Stimulated activated CD8-positive, alpha-beta memory T cell treated with anti-CD3 and anti-CD28 coated beads, Interleukin-4, amount 100 ng/mL, for 24 hours (primary cell): Measurements from ENCODE around the gene PARD6A.

ENCODE experiments used
- DNase-seq: peaks from one replicate; pipeline ENCODE4 v3.0.0-alpha.2; 2020; ENCODE audit warnings: low read depth

Gene PARD6A

DNA sequence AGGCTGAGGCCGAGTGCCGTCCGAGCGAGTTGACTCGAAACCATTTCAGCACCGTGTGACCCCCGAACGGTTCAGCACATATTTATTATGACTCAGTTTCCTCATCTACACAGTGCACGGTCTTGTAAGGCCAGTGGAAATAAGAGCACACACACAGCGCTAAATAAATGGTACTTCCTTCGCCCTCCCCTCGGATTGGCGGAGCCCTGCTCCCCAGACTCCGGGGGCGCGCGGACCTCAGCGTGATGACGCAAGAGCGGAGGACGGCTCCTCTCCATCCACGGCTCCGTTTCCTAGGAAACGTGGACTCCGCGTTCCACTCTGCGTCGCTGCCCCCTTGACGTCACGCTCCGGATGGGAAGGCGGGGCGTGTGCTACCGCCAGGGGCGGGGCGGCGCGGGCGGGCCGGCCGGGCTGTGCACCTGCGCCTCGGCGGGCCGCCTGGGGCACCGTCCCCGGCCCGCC, at the start of gene PARD6A:
Gene PARD6A (plus strand): TSS at position 397 of the 465 bp plus-strand sequence. CDS start 79 bp downstream, outside the sequence.
- peak; percentile 91 for DNase-seq

GRCh38 chr16:67613808-67614207, 47.0 kb upstream of the PARD6A start:
- DNase-seq, result no peak

DNA sequence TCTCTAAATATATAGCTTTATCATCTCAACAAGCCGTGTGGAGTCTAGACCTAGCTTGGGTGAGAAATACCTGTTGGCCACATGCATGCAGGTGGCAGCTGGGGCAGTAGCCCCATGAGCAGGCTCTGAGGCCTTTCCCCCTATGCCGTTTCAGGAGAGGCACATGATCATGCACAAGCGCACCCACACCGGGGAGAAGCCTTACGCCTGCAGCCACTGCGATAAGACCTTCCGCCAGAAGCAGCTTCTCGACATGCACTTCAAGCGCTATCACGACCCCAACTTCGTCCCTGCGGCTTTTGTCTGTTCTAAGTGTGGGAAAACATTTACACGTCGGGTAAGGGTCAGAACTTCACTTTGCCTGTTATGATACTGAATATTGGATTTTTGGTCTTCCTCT, 32.5 kb upstream of the PARD6A start:
- DNase-seq, result no peak

DNA sequence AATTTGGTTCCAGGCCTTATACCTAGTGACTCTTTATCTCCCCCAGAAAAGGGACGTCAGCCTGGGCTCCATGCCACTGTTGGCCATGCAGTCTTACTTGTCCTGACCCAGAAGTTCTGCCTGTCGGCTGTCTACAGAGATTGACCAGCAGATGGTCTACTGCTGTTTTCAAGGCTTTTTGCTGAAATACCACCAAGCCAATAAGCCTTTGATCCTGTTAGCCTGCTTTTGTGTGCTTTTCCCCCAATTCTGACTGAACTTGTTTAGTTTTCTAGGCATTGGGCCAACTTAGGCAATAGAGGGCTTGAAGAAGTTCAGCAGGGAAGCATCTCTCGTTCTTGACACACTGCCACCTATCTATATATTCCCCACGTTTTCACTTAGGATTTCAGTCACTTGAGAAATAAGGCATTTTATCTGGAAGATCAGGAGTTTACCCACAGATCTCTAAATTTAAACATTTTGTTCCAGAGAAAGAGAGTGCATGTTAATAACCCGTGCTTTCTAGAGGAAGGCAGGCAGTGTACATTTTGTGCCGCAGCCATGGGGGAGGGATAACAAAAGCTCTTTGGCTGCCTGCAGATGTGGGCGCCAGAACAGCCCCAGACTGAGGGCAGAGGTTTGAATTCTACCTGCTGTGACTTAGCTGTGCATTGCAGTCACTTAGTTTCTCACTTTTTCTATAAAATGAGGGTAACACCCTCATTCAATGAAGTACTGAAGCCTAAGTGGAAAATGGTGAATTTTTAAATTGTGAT, 28.2 kb upstream of the PARD6A start:
- no peak for DNase-seq

- no peak for DNase-seq
Observed at GRCh38 chr16:67636713-67637112, 24.0 kb upstream of the PARD6A start.

- DNase-seq, result no peak
Observed at GRCh38 chr16:67637625-67638024, 23.1 kb upstream of the PARD6A start.

DNA sequence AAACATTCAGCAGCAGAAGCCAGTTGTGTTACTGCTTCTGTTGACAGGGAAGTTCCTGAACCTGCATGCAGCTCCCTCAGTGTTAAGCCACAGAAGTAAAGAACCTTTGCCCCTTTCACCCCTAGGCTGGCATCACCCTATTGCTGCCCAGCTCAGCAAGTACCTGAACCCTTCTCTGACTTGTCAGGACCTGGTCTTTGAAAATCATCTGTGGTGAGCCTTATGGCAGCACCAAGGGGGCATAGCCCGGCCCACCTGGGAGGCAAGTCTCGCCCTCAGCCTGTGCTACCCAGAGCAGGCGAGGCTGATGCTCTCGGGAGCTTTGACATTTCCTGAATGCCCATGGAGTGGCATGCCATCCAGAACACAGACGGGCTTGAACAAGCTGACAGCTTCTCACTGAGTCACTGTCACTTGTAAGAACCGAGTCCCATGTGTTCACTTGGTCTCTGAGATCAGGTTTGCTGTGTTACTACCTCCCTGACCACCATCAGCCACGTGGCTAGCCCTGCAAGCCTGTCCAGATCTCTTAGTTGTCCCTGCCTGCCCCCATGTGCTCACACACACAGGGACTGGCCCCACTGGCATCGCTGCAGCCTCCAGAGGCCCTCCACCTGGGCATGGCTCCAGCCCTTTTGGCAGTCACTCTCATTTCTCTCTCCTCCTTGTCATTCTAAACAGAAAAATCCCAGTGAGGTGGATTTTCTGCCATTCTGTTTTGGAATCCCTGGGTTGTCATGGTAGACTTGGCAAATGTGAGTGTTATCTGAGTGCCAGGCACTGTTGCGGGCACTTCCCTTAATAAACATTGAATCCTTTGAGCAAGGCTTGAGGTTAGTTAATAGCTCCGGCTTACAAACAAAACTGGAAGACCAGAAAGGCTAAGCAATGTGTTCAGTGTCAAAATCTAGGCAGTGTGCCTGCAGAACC, 18.7 kb upstream of the PARD6A start:
- DNase-seq, result no peak

DNA sequence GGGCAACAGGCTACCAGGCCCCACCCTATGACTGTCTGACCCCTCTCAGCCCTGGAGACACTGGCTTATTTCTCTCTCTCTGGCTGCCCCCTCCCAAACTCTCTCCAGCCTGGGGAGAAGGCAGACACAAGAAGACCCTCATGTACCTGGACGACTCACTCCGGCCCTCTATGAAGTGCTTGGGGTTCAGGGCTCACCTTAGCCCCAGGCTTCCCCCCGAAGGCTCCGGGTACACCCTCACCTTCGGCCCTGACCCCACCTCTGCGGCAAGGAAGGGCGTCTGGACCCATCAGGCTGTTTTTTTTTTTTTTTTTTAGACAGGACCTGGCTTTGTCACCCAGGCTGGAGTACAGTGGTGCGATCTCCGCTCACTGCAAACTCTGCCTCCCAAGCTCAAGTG, 16.7 kb upstream of the PARD6A start:
- DNase-seq, result no peak

DNA sequence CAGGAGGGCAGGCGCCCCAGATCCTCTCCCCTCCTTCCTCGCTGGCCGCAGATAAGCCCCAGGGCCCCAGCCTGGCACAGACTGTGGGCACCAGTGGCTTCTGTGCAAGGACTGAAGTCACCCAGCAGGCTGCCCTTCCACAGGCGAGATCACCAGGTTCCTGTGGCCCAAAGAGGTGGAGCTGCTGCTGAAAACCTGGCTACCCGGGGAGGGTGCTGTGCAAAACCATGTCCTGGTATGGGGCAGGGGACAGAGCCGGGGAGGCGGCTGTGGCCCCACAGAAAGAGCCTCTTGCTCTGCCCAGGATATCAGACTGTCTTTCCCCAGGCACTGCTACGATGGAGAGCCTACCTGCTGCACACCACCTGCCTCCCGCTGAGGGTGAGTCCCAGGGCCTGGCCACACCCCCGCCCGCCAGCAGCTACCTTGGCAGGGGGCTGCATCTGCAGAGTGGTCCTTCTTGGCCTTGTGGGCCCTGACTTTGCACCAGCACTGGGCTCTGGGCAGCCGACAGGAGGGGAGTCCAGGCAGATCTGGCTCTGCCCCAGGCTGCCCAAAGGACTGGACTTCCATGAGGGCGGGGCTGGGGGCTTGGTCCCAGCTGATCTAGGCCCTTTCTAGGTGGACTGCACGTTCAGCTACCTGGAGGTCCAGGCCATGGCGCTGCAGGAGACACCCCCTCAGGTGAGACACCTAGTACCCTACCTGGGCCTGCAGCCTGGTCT, 15.2 kb upstream of the PARD6A start:
- DNase-seq, result no peak

DNA sequence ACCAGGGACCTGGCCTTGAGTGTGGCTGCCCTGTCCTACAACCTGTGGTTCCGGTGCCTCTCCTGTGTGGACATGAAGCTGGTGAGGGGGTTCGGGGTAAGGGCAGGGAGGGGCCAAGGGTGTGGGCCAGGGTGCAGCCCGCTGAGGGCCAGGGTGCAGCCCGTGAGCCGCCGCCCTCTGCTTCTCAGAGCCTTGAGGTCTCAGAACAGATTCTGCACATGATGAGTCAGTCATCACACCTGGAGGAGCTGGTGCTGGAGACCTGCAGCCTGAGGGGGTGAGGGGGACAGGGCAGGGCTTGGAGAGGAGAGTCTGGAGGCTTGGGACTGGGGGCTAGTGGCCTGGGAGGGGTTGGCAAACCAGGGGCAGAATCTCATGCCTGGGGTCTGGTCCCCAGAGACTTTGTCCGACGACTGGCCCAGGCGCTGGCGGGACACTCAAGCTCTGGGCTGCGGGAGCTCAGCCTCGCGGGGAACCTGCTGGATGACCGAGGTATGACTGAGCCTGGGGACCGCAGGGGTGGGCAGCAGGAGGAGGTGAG, 13.6 kb upstream of the PARD6A start:
- DNase-seq, result no peak

GRCh38 chr16:67647681-67648080, 13.1 kb upstream of the PARD6A start:
- DNase-seq, result no peak

DNA sequence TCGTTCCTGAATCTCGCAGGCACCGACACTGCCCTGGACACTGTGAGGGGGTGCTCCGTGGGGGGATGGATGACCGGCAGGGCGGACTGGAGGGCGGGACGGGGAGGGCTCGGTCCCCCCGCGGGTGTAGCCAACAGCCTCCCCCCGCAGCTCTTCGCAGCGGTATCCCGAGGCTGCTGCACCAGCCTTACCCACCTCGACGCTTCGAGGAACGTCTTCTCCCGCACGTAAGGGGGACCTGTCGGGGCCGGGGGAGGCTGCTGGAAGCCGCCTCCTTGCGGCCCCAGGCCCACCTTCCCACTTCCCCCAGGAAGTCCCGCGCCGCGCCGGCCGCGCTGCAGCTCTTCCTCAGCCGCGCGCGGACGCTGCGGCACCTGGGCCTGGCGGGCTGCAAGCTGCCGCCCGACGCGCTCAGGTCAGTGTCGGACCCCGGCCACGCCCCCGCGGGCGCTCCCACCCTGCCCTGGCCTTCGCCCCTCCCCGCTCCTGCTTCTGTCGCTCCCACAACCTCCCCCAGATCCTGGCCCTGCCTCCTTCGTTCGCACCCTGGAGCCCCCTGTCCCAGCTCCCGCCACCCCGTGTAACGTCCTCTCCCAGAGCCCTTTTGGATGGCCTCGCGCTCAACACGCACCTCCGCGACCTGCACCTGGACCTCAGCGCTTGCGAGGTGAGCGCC, 12.5 kb upstream of the PARD6A start:
- DNase-seq, result no peak

DNA sequence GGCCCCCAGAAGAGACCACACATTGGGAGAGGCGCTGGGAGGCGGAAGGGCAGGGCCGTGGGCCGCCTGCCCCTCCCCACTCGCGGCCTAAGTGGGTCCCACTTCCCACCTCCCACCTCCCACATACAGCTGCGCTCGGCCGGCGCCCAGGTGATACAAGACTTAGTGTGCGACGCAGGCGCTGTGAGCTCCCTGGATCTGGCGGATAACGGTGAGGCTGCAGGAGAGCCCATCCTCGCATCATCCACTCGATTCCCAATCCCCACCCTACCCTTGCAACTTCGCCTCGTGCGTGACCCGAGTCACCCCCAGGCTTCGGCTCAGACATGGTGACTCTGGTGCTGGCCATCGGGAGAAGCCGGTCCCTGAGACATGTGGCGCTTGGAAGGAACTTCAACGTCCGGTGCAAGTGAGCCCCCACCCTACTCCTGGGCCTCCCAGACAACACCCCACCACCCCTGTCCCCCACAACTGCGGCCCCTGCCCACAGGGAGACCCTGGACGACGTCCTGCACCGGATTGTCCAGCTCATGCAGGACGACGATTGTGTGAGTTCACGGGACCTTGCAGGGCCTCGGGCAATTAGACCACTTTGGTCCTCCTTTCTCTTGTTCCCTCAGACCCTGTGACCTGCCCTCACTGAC, 11.9 kb upstream of the PARD6A start:
- no peak for DNase-seq

- no peak for DNase-seq
Observed at GRCh38 chr16:67649494-67649931, 11.2 kb upstream of the PARD6A start.

DNA sequence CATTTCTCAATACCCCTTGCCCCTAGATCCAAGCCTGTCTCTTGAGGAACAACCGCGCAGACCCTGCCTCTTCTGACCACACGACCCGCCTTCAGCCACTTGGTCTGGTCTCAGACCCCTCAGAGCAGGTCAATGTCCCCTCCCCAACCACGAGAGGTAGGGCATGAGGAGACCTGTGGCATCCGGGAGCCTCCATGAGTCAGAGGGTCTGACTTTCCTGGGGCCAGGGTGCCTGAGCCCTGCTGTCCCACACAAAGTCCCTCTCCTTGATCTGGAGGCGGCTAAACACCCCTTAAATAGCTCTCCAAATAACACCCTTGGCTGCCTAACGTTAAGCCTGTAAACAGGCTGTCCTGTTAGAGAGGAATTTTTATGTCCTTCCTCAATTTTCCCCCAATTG, 10.7 kb upstream of the PARD6A start:
- DNase-seq, result no peak

- DNase-seq, result no peak
Observed at GRCh38 chr16:67651039-67651438, 9.7 kb upstream of the PARD6A start.

DNA sequence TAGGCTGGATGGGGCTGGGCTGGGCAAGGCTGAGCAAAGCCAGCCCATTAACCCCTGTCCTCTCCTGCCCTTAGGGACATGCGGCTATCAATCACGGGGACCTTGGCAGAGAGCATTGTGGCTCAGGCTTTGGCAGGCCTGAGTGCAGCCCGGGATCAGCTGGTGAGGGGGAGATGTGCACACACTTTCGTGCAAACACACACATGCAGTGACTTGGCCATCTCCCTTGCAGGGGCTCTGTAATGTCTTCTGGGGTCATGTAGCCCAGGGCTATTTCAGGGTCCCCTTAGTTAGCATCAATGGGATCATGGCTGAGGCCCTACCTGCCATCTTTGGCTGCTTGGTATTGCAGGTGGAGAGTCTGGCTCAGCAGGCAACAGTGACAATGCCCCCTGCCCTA, 8.9 kb upstream of the PARD6A start:
- DNase-seq, result no peak

- DNase-seq, result no peak
Observed at GRCh38 chr16:67652578-67653127, 8.1 kb upstream of the PARD6A start.

GRCh38 chr16:67653128-67653788, 7.5 kb upstream of the PARD6A start:
- no peak for DNase-seq

DNA sequence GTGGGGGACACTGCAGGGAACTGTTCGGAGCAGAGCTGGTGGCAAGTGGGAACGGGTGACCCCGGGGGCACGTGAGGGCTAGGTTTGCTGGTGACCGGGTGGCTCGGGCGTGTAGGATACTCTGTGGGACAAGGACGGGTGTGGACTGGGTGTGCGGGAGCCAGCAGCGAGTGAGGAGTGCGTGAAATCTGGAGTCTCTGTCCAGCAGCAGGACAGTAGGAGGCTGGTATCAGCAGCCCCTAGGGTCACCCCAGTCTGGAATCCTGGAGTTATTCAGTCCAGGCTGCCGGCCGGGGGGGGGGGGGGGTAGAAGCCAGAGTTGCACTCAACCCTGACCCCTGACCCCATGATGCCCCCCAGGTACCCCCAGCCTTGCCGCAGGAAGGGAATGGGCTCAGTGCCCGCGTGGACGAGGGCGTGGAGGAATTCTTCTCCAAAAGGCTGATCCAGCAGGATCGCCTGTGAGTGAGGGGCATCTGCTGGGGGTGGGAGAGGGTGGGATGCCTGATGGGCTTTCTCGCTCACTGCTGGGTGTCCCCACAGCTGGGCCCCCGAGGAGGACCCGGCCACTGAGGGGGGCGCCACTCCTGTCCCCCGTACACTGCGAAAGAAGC, 6.9 kb upstream of the PARD6A start:
- DNase-seq, result no peak
